Osteoblast (primary cell): ENCODE measurements around the gene REEP6. TPM values are rescaled to one million over a fixed set of nuclear protein-coding genes. Genes with fewer than 3 reads are reported as not detected.
A peak's percentile ranks its signal among the peaks of the same experiment; 100 is the strongest.

Source experiments
- DNase-seq: peaks from one replicate; pipeline ENCODE4 v3.0.0; 2011; ENCODE audit warnings: low spot score, mixed read lengths; ENCODE audit not compliant: insufficient read length; ENCODE audit errors: missing footprints
- H2AFZ ChIP-seq: 2 replicates; pipeline ENCODE4 v1.6.0; 2011; ENCODE audit warnings: mild to moderate bottlenecking, low read length
- H3K27ac ChIP-seq: 2 replicates; pipeline ENCODE4 v1.5.1; 2011; ENCODE audit warnings: mild to moderate bottlenecking, low read depth, low read length, moderate library complexity
- H3K27me3 ChIP-seq: 2 replicates; pipeline ENCODE4 v1.6.0; 2012; ENCODE audit warnings: mild to moderate bottlenecking, control low read depth, inconsistent platforms, low read length, moderate library complexity; ENCODE audit not compliant: insufficient read depth
- H3K36me3 ChIP-seq: 2 replicates; pipeline ENCODE4 v1.5.1; 2011; ENCODE audit warnings: mild to moderate bottlenecking, low read length, control low read depth, moderate library complexity; ENCODE audit not compliant: insufficient read depth
- H3K4me1 ChIP-seq: 2 replicates; pipeline ENCODE4 v1.5.1; 2011; ENCODE audit warnings: mild to moderate bottlenecking, low read length, control low read depth, moderate library complexity; ENCODE audit not compliant: insufficient read depth
- H3K4me2 ChIP-seq: 2 replicates; pipeline ENCODE4 v1.6.0; 2011; ENCODE audit warnings: mild to moderate bottlenecking, low read length; ENCODE audit not compliant: insufficient read depth
- H3K4me3 ChIP-seq: fragments of 200-600 bp; sonication (generic); 3 replicates; pipeline ENCODE4 v1.5.1; 2012; ENCODE audit warnings: mild to moderate bottlenecking, low read length, inconsistent platforms; ENCODE audit not compliant: insufficient read depth
- H3K79me2 ChIP-seq: 2 replicates; pipeline ENCODE4 v1.6.0; 2012; ENCODE audit warnings: mild to moderate bottlenecking, low read length, control low read depth, inconsistent platforms; ENCODE audit not compliant: insufficient read depth
- H3K9me3 ChIP-seq: 2 replicates; pipeline ENCODE4 v1.5.1; 2011; ENCODE audit warnings: low read depth, low read length, control low read depth
- H4K20me1 ChIP-seq: 2 replicates; pipeline ENCODE4 v1.6.0; 2012; ENCODE audit warnings: mild to moderate bottlenecking, low read length, control low read depth; ENCODE audit not compliant: insufficient read depth
- CTCF ChIP-seq: IDR thresholded peaks from 2 replicates; pipeline ENCODE4 v1.5.1; 2011; ENCODE audit warnings: mild to moderate bottlenecking, low read depth, low read length, moderate library complexity; ENCODE audit errors: extremely low read depth
- total RNA-seq: library from RNA; depleted of rRNA; stranded (reverse); fragments of >200 nt; gene quantifications from 2 replicates; pipeline ENCODE4 v1.2.3, GENCODE V29; 2012

The REEP6 gene
- 1.2 and 1.8 TPM in 2 replicates for total RNA-seq

- H3K36me3 ChIP-seq = no peaks in the 10 kb centered on the region
- no peak for TF ChIP-seq CTCF
- H3K27ac ChIP-seq = no peak within 1 kb of the TSS
These were observed at the start of gene REEP6 for GRCh38 chr19:1491114-1491848. Gene REEP6, plus strand, starts transcription at chr19:1491181. Its CDS starts 89 bp downstream, at chr19:1491270.

GRCh38 chr19:1441677-1442438 is 49.1 kb upstream of the REEP6 start:
- no peak for DNase-seq
- Histone ChIP-seq H3K4me1 (peaks cover 9% of the 10 kb centered on the region), H2AFZ (no peak overlapping the region), H4K20me1 (peaks cover 58% of the 10 kb centered on the region), H3K36me3 (peaks cover 38% of the 10 kb centered on the region), H3K79me2 (peaks cover 38% of the 10 kb centered on the region), H3K4me3 (no peak overlapping the region), H3K27ac (no peak overlapping the region), H3K9me3 (no peaks in the 10 kb centered on the region), H3K27me3 (peaks cover 13% of the 10 kb centered on the region), H3K4me2 (no peak overlapping the region)
- TF ChIP-seq CTCF = no peak

More at GRCh38 chr19:1491114-1491848, at the start of gene REEP6:
- no peaks in the 10 kb centered on the region for H3K9me3 ChIP-seq
- H2AFZ ChIP-seq = peak within 1 kb of the TSS; percentile 99
- no peaks in the 10 kb centered on the region for H3K79me2 ChIP-seq
- no peaks in the 10 kb centered on the region for H3K4me1 ChIP-seq
- H4K20me1 ChIP-seq = no peaks in the 10 kb centered on the region
- peaks cover 10% of the 10 kb centered on the region for H3K27me3 ChIP-seq
- no peak for DNase-seq
- peak within 1 kb of the TSS; percentile 97 for H3K4me2 ChIP-seq
- peak within 1 kb of the TSS; percentile 76 for H3K4me3 ChIP-seq

GRCh38 chr19:1445185-1445931 is 45.6 kb upstream of the REEP6 start:
- Histone ChIP-seq H4K20me1 (peaks cover 53% of the 10 kb centered on the region), H3K4me1 (peaks cover 3% of the 10 kb centered on the region), H3K27ac (no peak overlapping the region), H3K4me3 (peak overlapping the region; percentile 33), H2AFZ (no peak overlapping the region), H3K9me3 (no peaks in the 10 kb centered on the region), H3K27me3 (peaks cover 45% of the 10 kb centered on the region), H3K4me2 (peak overlapping the region; percentile 55), H3K36me3 (peaks cover 30% of the 10 kb centered on the region), H3K79me2 (peaks cover 17% of the 10 kb centered on the region)
- TF ChIP-seq CTCF = peak; percentile 72
- peak; percentile 100 for DNase-seq
